WTC11 (cell line): ENCODE results near the gene SMIM5. TPM values are rescaled to one million over a fixed set of nuclear protein-coding genes. Genes with fewer than 3 reads are reported as not detected.

ENCODE experiments used
- ATAC-seq: fragments of 200-7000 bp; cut with Tn5 transposase; 2 replicates; pipeline ENCODE4 v1.10.0; 2021; ENCODE audit warnings: mild to moderate bottlenecking, moderate library complexity
- CTCF ChIA-PET: fragments of 300-600 bp; sonication (Branson Sonifier 250); formaldehyde crosslinking; loops from one replicate; lab custom pipeline; 2021; ENCODE audit warnings: antibody characterized with exemption; lab: Charles Lee
- POLR2A ChIA-PET: fragments of 350-600 bp; sonication (Branson Sonifier 250); formaldehyde crosslinking; loops from one replicate; lab custom pipeline; 2021; ENCODE audit warnings: antibody characterized with exemption; lab: Charles Lee
- DNase-seq: peaks from one replicate; pipeline ENCODE4 v3.0.0; 2021; ENCODE audit warnings: low spot score
- H3K27ac Mint-ChIP-seq: 2 replicates; pipeline ENCODE4 v1.8.0; 2021; ENCODE audit warnings: mixed read lengths
- H3K27me3 Mint-ChIP-seq: 2 replicates; pipeline ENCODE4 v1.8.0; 2021; ENCODE audit warnings: low read depth, mild to moderate bottlenecking, moderate library complexity, mixed read lengths
- H3K36me3 Mint-ChIP-seq: 2 replicates; pipeline ENCODE4 v1.8.0; 2021; ENCODE audit warnings: mixed read lengths
- H3K4me1 Mint-ChIP-seq: 2 replicates; pipeline ENCODE4 v1.8.0; 2022; ENCODE audit warnings: mixed read lengths
- H3K4me3 Mint-ChIP-seq: 2 replicates; pipeline ENCODE4 v1.8.0; 2021; ENCODE audit warnings: mild to moderate bottlenecking, moderate library complexity, mixed read lengths
- H3K9me3 Mint-ChIP-seq: 2 replicates; pipeline ENCODE4 v1.8.0; 2021; ENCODE audit warnings: mixed read lengths
- CTCF ChIP-seq: fragments of 200-600 bp; IDR thresholded peaks from 2 replicates; pipeline ENCODE4 v1.8.0; 2022; ENCODE audit warnings: antibody characterized with exemption
- E2F1 ChIP-seq: sonication (generic); formaldehyde crosslinking; IDR thresholded peaks from 2 replicates; pipeline ENCODE4 v1.8.0; 2022; ENCODE audit warnings: mild to moderate bottlenecking, missing genetic modification reagents
- ETV6 ChIP-seq: sonication (generic); formaldehyde crosslinking; IDR thresholded peaks from 2 replicates; pipeline ENCODE4 v1.8.1; 2022; ENCODE audit warnings: mild to moderate bottlenecking, missing genetic modification reagents
- FOXJ3 ChIP-seq: sonication (generic); formaldehyde crosslinking; IDR thresholded peaks from 2 replicates; pipeline ENCODE4 v1.9.0; 2021; ENCODE audit warnings: missing genetic modification reagents, mild to moderate bottlenecking, borderline replicate concordance
- HMGA2 ChIP-seq: fragments of 250-450 bp; sonication (Bioruptor Pico); IDR thresholded peaks from 2 replicates; pipeline ENCODE4 v1.4.0; 2021; ENCODE audit warnings: mild to moderate bottlenecking, moderate library complexity
- NR3C1 ChIP-seq: sonication (generic); formaldehyde crosslinking; conservative IDR thresholded peaks from 2 replicates; pipeline ENCODE4 v1.8.1; 2023; ENCODE audit warnings: low read depth, mild to moderate bottlenecking, missing genetic modification reagents
- STAT6 ChIP-seq: sonication (generic); formaldehyde crosslinking; conservative IDR thresholded peaks from 2 replicates; pipeline ENCODE4 v1.8.1; 2023; ENCODE audit warnings: mild to moderate bottlenecking, low read depth, missing genetic modification reagents, moderate library complexity
- TP53 ChIP-seq: sonication (generic); formaldehyde crosslinking; IDR thresholded peaks from 2 replicates; pipeline ENCODE4 v1.8.1; 2023; ENCODE audit warnings: mild to moderate bottlenecking, missing genetic modification reagents
- ZMAT4 ChIP-seq: fragments of 250-450 bp; sonication (Bioruptor Pico); IDR thresholded peaks from 2 replicates; pipeline ENCODE4 v1.9.0; 2021; ENCODE audit warnings: mild to moderate bottlenecking
- ZNF317 ChIP-seq: sonication (generic); formaldehyde crosslinking; IDR thresholded peaks from 2 replicates; pipeline ENCODE4 v1.8.1; 2023; ENCODE audit warnings: low read depth, mild to moderate bottlenecking, moderate library complexity, missing genetic modification reagents, borderline replicate concordance
- ZNF425 ChIP-seq: fragments of 250-450 bp; sonication (Bioruptor Pico); conservative IDR thresholded peaks from 2 replicates; pipeline ENCODE4 v1.9.0; 2021; ENCODE audit warnings: mild to moderate bottlenecking
- ZSCAN18 ChIP-seq: fragments of 250-450 bp; sonication (Bioruptor Pico); IDR thresholded peaks from 2 replicates; pipeline ENCODE4 v2.1.2; 2022; ENCODE audit warnings: mild to moderate bottlenecking, moderate library complexity
- total RNA-seq: library from RNA; stranded (reverse); gene quantifications from 3 replicates; pipeline ENCODE4 v1.2.3, GENCODE V29; 2021

SMIM5 gene
- total RNA-seq, 1 experiment from 2014 or later, result not detected

- ChIA-PET POLR2A (interaction anchor here (0.6 to 1.3 kb wide), 3 partner anchors 20 to 134 kb away, joined by 3 to 9 read pairs (median 3); partner anchors contain the start of gene SMIM5), CTCF (interaction anchor here (0.5 to 22.8 kb wide), 35 partner anchors 10 to 364 kb away, joined by 3 to 456 read pairs (median 4); partner anchors contain the start of genes GALK1, ITGB4, RECQL5 and SAP30BP)
- peaks cover 35% of the 10 kb centered on the region for H3K36me3 Mint-ChIP-seq
- no peaks in the 10 kb centered on the region for H3K9me3 Mint-ChIP-seq
- no peak for TF ChIP-seq TP53 (CRISPR knock-in tag)
- peak; percentile 66; the same call in 1 of the 2 replicates for TF ChIP-seq CTCF
- DNase-seq, result peak; percentile 76
- no peaks in the 10 kb centered on the region for H3K27me3 Mint-ChIP-seq
- H3K27ac Mint-ChIP-seq, result peak overlapping the region; percentile 71; the same call in 1 of the 2 replicates
- ATAC-seq, result peak; percentile 99
- H3K4me3 Mint-ChIP-seq, result no peak overlapping the region
- H3K4me1 Mint-ChIP-seq, result no peaks in the 10 kb centered on the region
These were observed 19.8 kb downstream of the SMIM5 start for GRCh38 chr17:75652934-75653549.

- ATAC-seq, result no peak
- ChIA-PET CTCF (interaction anchor here (0.9 to 22.8 kb wide), 16 partner anchors 12 to 365 kb away, joined by 3 to 456 read pairs (median 11); partner anchors contain the start of genes ITGB4, RECQL5, SAP30BP and SLC25A19), POLR2A (no interaction called here)
- no peaks in the 10 kb centered on the region for H3K9me3 Mint-ChIP-seq
- H3K27me3 Mint-ChIP-seq, result no peaks in the 10 kb centered on the region
- no peak overlapping the region for H3K4me3 Mint-ChIP-seq
- no peak overlapping the region for H3K27ac Mint-ChIP-seq
- no peak for TF ChIP-seq FOXJ3
- no peak for TF ChIP-seq E2F1
- no peak for DNase-seq
- no peaks in the 10 kb centered on the region for H3K4me1 Mint-ChIP-seq
- peaks cover 33% of the 10 kb centered on the region for H3K36me3 Mint-ChIP-seq
These were observed 20.9 kb downstream of the SMIM5 start for GRCh38 chr17:75654176-75654575.

- POLR2A ChIA-PET, result interaction anchor here (0.6 kb wide), 1 partner anchor 744 kb away, joined by 9 read pairs; no protein-coding TSS in a partner anchor
- no peaks in the 10 kb centered on the region for H3K9me3 Mint-ChIP-seq
- H3K4me3 Mint-ChIP-seq, result no peak overlapping the region
- TF ChIP-seq ZMAT4 (CRISPR knock-in tag), result no peak
- TF ChIP-seq ZNF317 (CRISPR knock-in tag), result no peak
- TF ChIP-seq ZSCAN18 (CRISPR knock-in tag), result no peak
- no peak for TF ChIP-seq NR3C1 (CRISPR knock-in tag)
- TF ChIP-seq ETV6 (CRISPR knock-in tag), result no peak
- TF ChIP-seq HMGA2 (CRISPR knock-in tag), result no peak
- DNase-seq, result no peak
- H3K4me1 Mint-ChIP-seq, result no peaks in the 10 kb centered on the region
- H3K36me3 Mint-ChIP-seq, result peaks cover 23% of the 10 kb centered on the region
- H3K27me3 Mint-ChIP-seq, result no peaks in the 10 kb centered on the region
- CTCF ChIA-PET, result interaction anchor here (0.7 to 22.8 kb wide), 7 partner anchors 9 to 95 kb away, joined by 3 to 456 read pairs (median 4); partner anchors contain the start of genes RECQL5 and SMIM5
- no peak overlapping the region for H3K27ac Mint-ChIP-seq
- no peak for ATAC-seq
These were observed 25.0 kb downstream of the SMIM5 start for GRCh38 chr17:75658237-75658636.

- Mint-ChIP-seq H3K9me3 (no peaks in the 10 kb centered on the region), H3K27me3 (no peaks in the 10 kb centered on the region), H3K4me1 (peaks cover 7% of the 10 kb centered on the region; the same call in 1 of the 2 replicates), H3K4me3 (no peak overlapping the region), H3K27ac (no peak overlapping the region), H3K36me3 (peaks cover 29% of the 10 kb centered on the region)
- DNase-seq, result no peak
- ChIA-PET POLR2A (no interaction called here), CTCF (interaction anchor here (22.8 kb wide), 1 partner anchor 28 kb away, joined by 456 read pairs; the partner anchor contains the start of gene SMIM5)
- no peak for ATAC-seq
- TF ChIP-seq ZNF425 (CRISPR knock-in tag) (no peak), STAT6 (no peak)
These were observed 28.3 kb downstream of the SMIM5 start for GRCh38 chr17:75661531-75661930.
